ENCODE data around the gene MEX3D.

The MEX3D gene

DNA sequence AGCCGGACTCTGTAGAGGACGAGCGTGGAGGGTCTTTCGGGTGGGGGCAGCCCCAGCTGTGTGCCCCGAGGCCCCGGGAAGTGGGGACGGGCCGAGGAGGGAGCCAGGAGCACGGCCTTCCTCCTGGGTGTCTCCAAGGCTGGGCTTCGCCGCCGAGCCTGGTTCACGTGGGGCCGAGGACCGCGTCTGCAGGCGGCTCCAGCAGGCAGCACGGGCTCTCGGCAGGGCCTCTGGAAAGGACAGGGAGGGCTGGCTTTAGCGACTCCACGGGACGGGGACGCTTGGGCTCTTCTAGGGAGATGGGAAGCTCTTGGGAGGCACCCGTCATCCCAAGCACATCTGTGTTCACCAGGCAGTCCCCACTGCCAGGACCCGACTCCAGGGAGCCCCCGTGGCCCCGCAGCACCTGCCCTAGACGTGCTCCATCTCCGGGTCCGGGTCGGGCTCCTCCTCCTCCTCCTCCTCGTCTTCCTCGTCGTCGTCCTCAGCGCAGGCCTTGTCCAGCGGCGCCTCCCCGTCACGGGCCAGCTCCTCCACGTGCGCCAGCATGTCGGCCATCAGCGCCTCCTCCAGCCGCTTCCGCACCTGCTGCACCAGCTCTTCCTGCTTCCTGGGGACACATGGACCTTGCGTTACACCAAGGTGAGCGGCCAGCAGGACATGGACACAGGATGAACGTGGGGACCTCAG lies 9.9 kb upstream of the MEX3D start:
- no peaks in the 10 kb centered on the region for H3K9me3 ChIP-seq
- no peak overlapping the region for H3K27ac ChIP-seq
- no peaks in the 10 kb centered on the region for H3K4me1 ChIP-seq (ENCODE audit: control insufficient read depth in 1 of 2, insufficient read depth in 1 of 2, low read depth in 1 of 2, low read length in 1 of 2)
- TF ChIP-seq, protein P1, sequence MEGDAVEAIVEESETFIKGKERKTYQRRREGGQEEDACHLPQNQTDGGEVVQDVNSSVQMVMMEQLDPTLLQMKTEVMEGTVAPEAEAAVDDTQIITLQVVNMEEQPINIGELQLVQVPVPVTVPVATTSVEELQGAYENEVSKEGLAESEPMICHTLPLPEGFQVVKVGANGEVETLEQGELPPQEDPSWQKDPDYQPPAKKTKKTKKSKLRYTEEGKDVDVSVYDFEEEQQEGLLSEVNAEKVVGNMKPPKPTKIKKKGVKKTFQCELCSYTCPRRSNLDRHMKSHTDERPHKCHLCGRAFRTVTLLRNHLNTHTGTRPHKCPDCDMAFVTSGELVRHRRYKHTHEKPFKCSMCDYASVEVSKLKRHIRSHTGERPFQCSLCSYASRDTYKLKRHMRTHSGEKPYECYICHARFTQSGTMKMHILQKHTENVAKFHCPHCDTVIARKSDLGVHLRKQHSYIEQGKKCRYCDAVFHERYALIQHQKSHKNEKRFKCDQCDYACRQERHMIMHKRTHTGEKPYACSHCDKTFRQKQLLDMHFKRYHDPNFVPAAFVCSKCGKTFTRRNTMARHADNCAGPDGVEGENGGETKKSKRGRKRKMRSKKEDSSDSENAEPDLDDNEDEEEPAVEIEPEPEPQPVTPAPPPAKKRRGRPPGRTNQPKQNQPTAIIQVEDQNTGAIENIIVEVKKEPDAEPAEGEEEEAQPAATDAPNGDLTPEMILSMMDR (IDR thresholded peaks at IDR 0.05): no peak
- H3K27me3 ChIP-seq: no peaks in the 10 kb centered on the region
- H3K4me3 ChIP-seq (ENCODE audit: low read depth in 1 of 2, low read length in 1 of 2): no peak overlapping the region
- H3K36me3 ChIP-seq: peaks cover 66% of the 10 kb centered on the region

GRCh38 chr19:1577090-1577928 lies 9.2 kb upstream of the MEX3D start:
- Histone ChIP-seq H3K9me3 (no peaks in the 10 kb centered on the region), H3K27ac (no peak overlapping the region), H3K36me3 (peaks cover 59% of the 10 kb centered on the region), H3K4me1 (ENCODE audit: control insufficient read depth in 1 of 2, insufficient read depth in 1 of 2, low read depth in 1 of 2, low read length in 1 of 2) (no peaks in the 10 kb centered on the region), H3K27me3 (no peaks in the 10 kb centered on the region), H3K4me3 (ENCODE audit: low read depth in 1 of 2, low read length in 1 of 2) (no peak overlapping the region)
- TF ChIP-seq, protein P1 (IDR thresholded peaks at IDR 0.05): no peak

GRCh38 chr19:1576242-1577089 lies 8.3 kb upstream of the MEX3D start:
- Histone ChIP-seq H3K27me3 (peaks cover 2% of the 10 kb centered on the region), H3K36me3 (peaks cover 52% of the 10 kb centered on the region), H3K4me1 (ENCODE audit: control insufficient read depth in 1 of 2, insufficient read depth in 1 of 2, low read depth in 1 of 2, low read length in 1 of 2) (no peaks in the 10 kb centered on the region), H3K27ac (no peak overlapping the region), H3K4me3 (ENCODE audit: low read depth in 1 of 2, low read length in 1 of 2) (no peak overlapping the region), H3K9me3 (no peaks in the 10 kb centered on the region)
- TF ChIP-seq, protein P1 (IDR thresholded peaks at IDR 0.05): no peak

DNA sequence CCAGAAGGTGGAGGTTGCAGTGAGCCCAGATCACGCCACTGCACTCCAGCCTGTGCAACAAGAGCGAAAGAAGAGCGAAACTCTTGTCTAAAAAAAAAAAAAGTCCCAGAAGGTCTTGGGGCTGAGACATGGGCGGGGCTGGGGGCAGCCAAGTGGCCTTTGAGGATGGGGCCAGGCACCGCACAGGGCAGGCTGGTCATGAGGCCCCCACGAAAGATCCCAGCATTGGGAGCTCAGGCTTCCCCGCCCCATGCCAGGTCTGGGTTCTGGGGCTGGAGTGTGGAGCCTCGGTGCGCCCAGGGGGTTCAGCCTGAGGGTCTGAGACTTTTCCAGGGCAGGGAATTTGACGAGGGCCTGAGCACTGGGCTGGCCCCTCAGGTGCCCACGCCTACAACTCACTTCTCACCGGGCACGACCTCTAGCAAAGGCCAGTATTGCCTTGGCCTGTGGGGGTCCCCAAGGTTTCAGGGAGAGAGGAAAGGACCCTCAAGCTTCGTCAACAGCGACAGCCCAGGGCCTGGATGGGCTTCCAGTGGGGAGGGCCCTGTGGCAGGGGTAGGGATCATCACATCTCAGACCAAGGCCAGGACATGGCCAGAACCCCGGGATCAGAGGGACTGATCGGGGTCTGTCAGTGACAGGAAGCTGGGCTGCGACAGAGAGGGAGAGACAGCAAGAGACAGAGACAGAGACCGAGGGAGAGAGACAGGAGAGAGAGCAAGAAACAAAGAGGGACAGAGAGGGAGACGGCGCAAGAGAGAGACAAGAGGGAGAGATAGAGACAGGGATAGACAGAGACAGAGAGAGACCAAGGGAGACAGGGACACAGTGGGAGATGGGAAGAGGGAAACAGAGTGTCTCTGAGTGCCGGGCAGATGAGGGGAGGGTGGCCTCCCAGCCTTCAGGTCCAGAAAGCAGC lies 7.5 kb upstream of the MEX3D start:
- Histone ChIP-seq H3K27me3 (peaks cover 11% of the 10 kb centered on the region), H3K9me3 (no peaks in the 10 kb centered on the region), H3K27ac (no peak overlapping the region), H3K36me3 (peaks cover 43% of the 10 kb centered on the region), H3K4me1 (ENCODE audit: control insufficient read depth in 1 of 2, insufficient read depth in 1 of 2, low read depth in 1 of 2, low read length in 1 of 2) (no peaks in the 10 kb centered on the region), H3K4me3 (ENCODE audit: low read depth in 1 of 2, low read length in 1 of 2) (no peak overlapping the region)
- TF ChIP-seq, protein P1 (IDR thresholded peaks at IDR 0.05): no peak
